Stomach (tissue), 9 donors: Measurements from ENCODE around the gene ORC5. TPM values are rescaled to one million over a fixed set of nuclear protein-coding genes. Genes with fewer than 3 reads are reported as not detected.

Experiments
- DNase-seq, 2 donors: peaks; one replicate each; pipeline versions ENCODE4 v3.0.0 to v3.0.0-alpha.2; 2013 to 2019
- H3K27ac ChIP-seq, 5 donors: fragments of 200-600 bp in 4 of 5; sonication (generic) in 4 of 5; one replicate each; pipeline ENCODE4 v1.5.1; 2013 to 2019; ENCODE audit warnings: mild to moderate bottlenecking in 1 of 5, moderate library complexity in 1 of 5
- H3K27me3 ChIP-seq, 3 donors: fragments of 200-600 bp; sonication (generic); one replicate each; pipeline ENCODE4 v1.5.1; 2017 to 2019; ENCODE audit warnings: mixed run types in 1 of 3
- H3K36me3 ChIP-seq, 4 donors: fragments of 200-600 bp; sonication (generic); 1 replicate in 3 of 4; 2 replicates in 1 of 4; pipeline ENCODE4 v1.5.1; 2016 to 2019
- H3K4me1 ChIP-seq, 4 donors: fragments of 200-600 bp; sonication (generic); one replicate each; pipeline ENCODE4 v1.5.1; 2016 to 2019
- H3K4me3 ChIP-seq, 4 donors: fragments of 200-600 bp; sonication (generic) in 3 of 4; one replicate each; pipeline ENCODE4 v1.5.1; 2016 to 2019; ENCODE audit warnings: mild to moderate bottlenecking in 1 of 4
- H3K9me3 ChIP-seq, 4 donors: fragments of 200-600 bp; sonication (generic); one replicate each; pipeline ENCODE4 v1.5.1; 2016 to 2019
- EP300 ChIP-seq: sonication (generic); formaldehyde crosslinking; IDR thresholded peaks from one replicate; pipeline ENCODE4 v1.6.1; 2017; ENCODE audit warnings: antibody characterized with exemption
- POLR2A ChIP-seq, 4 donors: fragments of 450-650 bp; IDR thresholded peaks; one replicate each; pipeline ENCODE4 v1.6.1; 2016; ENCODE audit warnings: antibody characterized with exemption in 4 of 4, control low read depth in 2 of 4, mild to moderate bottlenecking in 1 of 4, moderate library complexity in 1 of 4
- POLR2AphosphoS5 ChIP-seq, 3 donors: sonication (generic); formaldehyde crosslinking; IDR thresholded peaks; one replicate each; pipeline ENCODE4 v1.6.1; 2016; ENCODE audit warnings: antibody characterized with exemption in 3 of 3
- WGBS, 5 donors: extraction: QIAGEN DNeasy Blood & Tissue Kit in 3 of 5; methylation state at CpG; one replicate each; pipeline versions ENCODE4 v1.1.5 to v1.1.7; 2013 to 2018; 5-methylcytosine and 5-hydroxymethylcytosine counted together
- intact Hi-C: fragments of 100-400 bp; cut with DNase I; formaldehyde crosslinking; loops from one replicate; pipeline ENCODE4 v1.15.1; 2023; ENCODE audit warnings: low total_unique reads
- polyA plus RNA-seq, 3 donors: library from polyadenylated mRNA; stranded (reverse); fragments of 200-250 nt; gene quantifications; one replicate each; pipeline ENCODE4 v1.2.3, GENCODE V29; 2013
- total RNA-seq, 5 donors: library from RNA; depleted of rRNA; stranded (reverse); fragments of >200 nt; gene quantifications; one replicate each; pipeline versions ENCODE4 v1.1.0 to v1.2.3, GENCODE V29; 2014 to 2016
- TF ChIP-seq, protein P1 (sequence below), 7 experiments: fragments of 450-650 bp in 4 of 7; fragments of 200-600 bp in 3 of 7; sonication (generic) in 3 of 7; IDR thresholded peaks; one replicate each; pipeline ENCODE4 v1.5.1; 2016 to 2019; ENCODE audit warnings: antibody characterized with exemption in 7 of 7, control low read depth in 2 of 7, mild to moderate bottlenecking in 1 of 7
- donor health status: healthy with polysubstance abuse.
- donor health status: Bipolar disorder and iron deficiency.
- donor health status: healthy.

ORC5 gene
- total and polyA plus RNA-seq, 8 donors: 2.3 to 29.9 (median 11.2) TPM

DNA sequence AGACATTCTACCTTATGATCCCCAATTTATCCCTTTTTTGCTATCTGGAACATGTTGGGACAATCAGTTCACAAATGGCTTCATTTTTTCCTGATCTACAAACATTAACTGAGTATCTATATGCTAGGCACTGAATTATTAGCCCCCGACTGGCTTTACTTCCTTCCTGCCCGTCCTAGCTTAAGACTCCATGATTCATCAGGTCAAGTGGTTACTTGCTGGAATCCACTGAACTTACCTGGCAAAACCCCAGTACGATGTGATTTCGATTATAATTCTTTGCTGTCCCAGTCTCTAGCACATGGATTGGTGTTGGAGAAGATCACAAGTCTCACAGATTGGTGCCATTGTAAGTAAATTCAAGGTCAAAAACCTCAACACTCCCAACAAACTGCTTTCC is 77.1 kb downstream of the ORC5 start:
- Histone ChIP-seq H3K36me3 (peaks cover 0 to 82% (median 77%) of the 10 kb centered on the region in 4 donors), H3K4me3 (no peak overlapping the region), H3K27ac (no peak overlapping the region), H3K27me3 (no peaks in the 10 kb centered on the region), H3K9me3 (no peaks in the 10 kb centered on the region), H3K4me1 (no peaks in the 10 kb centered on the region)
- WGBS, 5 donors: 95 to 99% (median 96%) methylated on average over 4 of the region's 4 CpGs
- intact Hi-C loops: no loop called here
- DNase-seq: no peak
- TF ChIP-seq POLR2A (IDR thresholded peaks at IDR 0.05): no peak
- no peak for TF ChIP-seq POLR2AphosphoS5 (IDR thresholded peaks at IDR 0.05)
- TF ChIP-seq EP300: no peak
- TF ChIP-seq, protein P1, sequence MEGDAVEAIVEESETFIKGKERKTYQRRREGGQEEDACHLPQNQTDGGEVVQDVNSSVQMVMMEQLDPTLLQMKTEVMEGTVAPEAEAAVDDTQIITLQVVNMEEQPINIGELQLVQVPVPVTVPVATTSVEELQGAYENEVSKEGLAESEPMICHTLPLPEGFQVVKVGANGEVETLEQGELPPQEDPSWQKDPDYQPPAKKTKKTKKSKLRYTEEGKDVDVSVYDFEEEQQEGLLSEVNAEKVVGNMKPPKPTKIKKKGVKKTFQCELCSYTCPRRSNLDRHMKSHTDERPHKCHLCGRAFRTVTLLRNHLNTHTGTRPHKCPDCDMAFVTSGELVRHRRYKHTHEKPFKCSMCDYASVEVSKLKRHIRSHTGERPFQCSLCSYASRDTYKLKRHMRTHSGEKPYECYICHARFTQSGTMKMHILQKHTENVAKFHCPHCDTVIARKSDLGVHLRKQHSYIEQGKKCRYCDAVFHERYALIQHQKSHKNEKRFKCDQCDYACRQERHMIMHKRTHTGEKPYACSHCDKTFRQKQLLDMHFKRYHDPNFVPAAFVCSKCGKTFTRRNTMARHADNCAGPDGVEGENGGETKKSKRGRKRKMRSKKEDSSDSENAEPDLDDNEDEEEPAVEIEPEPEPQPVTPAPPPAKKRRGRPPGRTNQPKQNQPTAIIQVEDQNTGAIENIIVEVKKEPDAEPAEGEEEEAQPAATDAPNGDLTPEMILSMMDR (IDR thresholded peaks at IDR 0.05): no peak

GRCh38 chr7:104127204-104127603 is 80.6 kb downstream of the ORC5 start:
- H3K4me1 ChIP-seq: no peaks in the 10 kb centered on the region
- TF ChIP-seq, protein P1 (IDR thresholded peaks at IDR 0.05): no peak
- TF ChIP-seq POLR2A (IDR thresholded peaks at IDR 0.05): no peak
- no peak for TF ChIP-seq POLR2AphosphoS5 (IDR thresholded peaks at IDR 0.05)
- no peak for TF ChIP-seq EP300
- H3K27ac ChIP-seq: no peak overlapping the region
- H3K4me3 ChIP-seq: no peak overlapping the region
- H3K27me3 ChIP-seq: no peaks in the 10 kb centered on the region
- 90 to 96% (median 92%) methylated on average over 2 of the region's 2 CpGs for WGBS, 5 donors
- DNase-seq: no peak
- H3K9me3 ChIP-seq: no peaks in the 10 kb centered on the region
- peaks cover 5 to 63% (median 58%) of the 10 kb centered on the region in 4 donors for H3K36me3 ChIP-seq
- intact Hi-C loops: no loop called here

- peak in 1 of 2 donors; percentile 12 for DNase-seq
- WGBS, 5 donors: 63 to 75% (median 70%) methylated on average over 4 of the region's 4 CpGs
- Histone ChIP-seq H3K27me3 (no peaks in the 10 kb centered on the region), H3K4me1 (no peaks in the 10 kb centered on the region), H3K36me3 (peaks cover 5 to 58% (median 52%) of the 10 kb centered on the region in 4 donors), H3K4me3 (no peak overlapping the region), H3K9me3 (no peaks in the 10 kb centered on the region), H3K27ac (no peak overlapping the region)
- intact Hi-C loops: no loop called here
- TF ChIP-seq EP300: no peak
- no peak for TF ChIP-seq POLR2AphosphoS5 (IDR thresholded peaks at IDR 0.05)
- TF ChIP-seq POLR2A (IDR thresholded peaks at IDR 0.05): no peak
- TF ChIP-seq, protein P1 (IDR thresholded peaks at IDR 0.05): no peak
Measured at GRCh38 chr7:104126411-104126841, 81.4 kb downstream of the ORC5 start.

DNA sequence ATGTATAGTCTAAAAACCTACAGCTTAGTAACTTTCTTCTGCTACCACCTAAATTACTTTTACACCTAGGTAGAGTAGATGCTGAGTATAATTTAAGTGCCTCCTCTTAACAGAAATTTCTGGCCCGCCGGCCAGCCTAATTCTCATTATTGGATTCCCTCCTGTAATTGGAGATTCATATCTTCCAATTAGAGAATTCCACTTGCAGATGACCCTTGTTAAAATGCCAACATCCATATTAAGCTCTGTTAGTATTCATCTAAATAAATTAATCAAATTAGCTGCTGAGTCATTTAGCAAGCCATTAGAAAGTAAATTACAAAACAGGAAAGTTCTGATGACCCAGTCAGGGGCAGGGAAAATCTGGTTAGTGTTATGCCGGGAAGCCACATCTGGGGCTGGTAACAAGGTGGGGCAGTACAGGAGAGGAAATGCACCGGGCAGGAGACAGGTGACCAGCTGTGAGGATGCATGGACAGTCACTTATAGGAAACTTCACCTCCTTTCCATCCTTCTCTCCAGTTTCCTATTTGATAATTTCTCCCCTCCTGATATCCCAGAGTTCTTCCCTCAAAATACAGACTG is 82.8 kb downstream of the ORC5 start:
- no peaks in the 10 kb centered on the region for H3K9me3 ChIP-seq
- TF ChIP-seq POLR2A (IDR thresholded peaks at IDR 0.05) (no peak), POLR2AphosphoS5 (IDR thresholded peaks at IDR 0.05) (no peak), EP300 (no peak)
- TF ChIP-seq, protein P1 (IDR thresholded peaks at IDR 0.05): no peak
- H3K27me3 ChIP-seq: no peaks in the 10 kb centered on the region
- DNase-seq: no peak
- H3K4me1 ChIP-seq: no peaks in the 10 kb centered on the region
- H3K36me3 ChIP-seq: peaks cover 5 to 43% (median 38%) of the 10 kb centered on the region in 4 donors
- no peak overlapping the region for H3K27ac ChIP-seq
- intact Hi-C loops: no loop called here
- 78 to 95% (median 87%) methylated on average over 4 of the region's 4 CpGs for WGBS, 5 donors
- H3K4me3 ChIP-seq: no peak overlapping the region
